Measurements from ENCODE around the gene EEIG1. TPM values are rescaled to one million over a fixed set of nuclear protein-coding genes. Genes with fewer than 3 reads are reported as not detected.

The EEIG1 gene
- total and polyA plus RNA-seq, 9 of the 15 experiments (the other 6 are each of a cell fraction or from before 2014, with no cell fraction given), result 0.17 to 16.7 (median 3.6) TPM

DNA sequence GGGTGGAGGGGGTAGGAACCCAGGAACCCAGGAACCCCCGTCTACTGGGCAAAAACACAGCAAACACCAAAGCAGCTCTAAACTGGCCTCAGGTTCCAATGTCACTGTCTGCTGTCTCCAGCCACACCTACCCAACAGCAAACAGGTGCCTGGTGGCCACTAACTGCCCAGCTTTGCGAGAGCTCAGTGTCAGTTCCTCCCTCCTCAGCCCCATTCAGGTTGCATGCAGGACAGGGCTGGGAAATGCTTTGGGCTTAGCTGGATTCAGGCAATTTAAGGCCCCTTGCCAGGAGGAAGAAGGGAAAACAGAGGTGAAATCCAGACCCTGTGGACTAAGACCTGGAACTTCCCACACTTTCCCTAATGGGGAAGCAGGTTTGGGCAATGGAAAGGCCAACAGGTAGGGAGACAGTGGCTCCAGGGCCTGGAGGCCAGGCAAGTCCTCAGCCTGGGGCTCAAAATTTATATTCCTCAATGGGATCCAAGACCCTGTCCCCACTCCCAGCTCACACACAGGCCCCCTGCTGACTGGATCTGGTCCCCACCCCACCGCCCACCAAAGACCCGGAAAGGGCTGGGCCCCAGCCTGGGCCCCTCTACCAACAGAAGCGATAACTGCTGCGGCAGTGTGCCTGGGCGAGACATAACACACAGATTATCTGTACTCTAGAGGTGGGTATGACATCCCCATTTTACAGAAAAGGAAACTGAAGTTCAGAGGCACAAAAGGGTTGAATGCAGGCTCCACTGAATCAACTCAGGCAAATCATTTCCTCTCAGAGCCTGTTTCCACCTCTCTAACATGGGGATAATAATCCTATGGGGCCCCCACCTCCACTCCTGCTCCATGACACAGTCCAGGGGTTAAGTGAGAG, 3.5 kb downstream of the EEIG1 start:
- Histone ChIP-seq H3K4me1 (replicated peaks in 1 of 2; ENCODE audit: control insufficient read depth in 2 of 2, insufficient read depth in 2 of 2, low read length in 2 of 2) (peaks cover 32 to 78% of the 10 kb centered on the region in 2 experiments), H4K20me1 (replicated peaks; ENCODE audit: control insufficient read depth, insufficient read depth, low read length) (peaks cover 64% of the 10 kb centered on the region), H3K27ac (ENCODE audit: extremely low read depth, low read depth, low read length) (peak overlapping the region; percentile 37; the same call in 2 of the 3 replicates), H2AFZ (ENCODE audit: low read depth, low read length) (no peak overlapping the region), H3K9ac (ENCODE audit: insufficient read depth in 1 of 2, low read depth in 2 of 2, low read length in 2 of 2) (peak overlapping the region; percentile 10 to 70; a peak in 2 of 4 replicates), H3K4me3 (peak overlapping the region; percentile 9; the same call in 1 of the 2 replicates), H3K36me3 (ENCODE audit: control insufficient read depth, insufficient read depth, low read length) (peaks cover 6% of the 10 kb centered on the region; the same call in 1 of the 3 replicates), H3K9me3 (replicated peaks; ENCODE audit: control insufficient read depth, insufficient read depth, low read depth, low read length) (no peaks in the 10 kb centered on the region), H3K9me1 (ENCODE audit: control insufficient read depth, insufficient read depth, low read length) (no peaks in the 10 kb centered on the region), H3K79me2 (ENCODE audit: control insufficient read depth, insufficient read depth, low read length) (peaks cover 77% of the 10 kb centered on the region), H3K4me2 (ENCODE audit: insufficient read depth, low read length) (peak overlapping the region; percentile 48), H3K27me3 (ENCODE audit: control insufficient read depth in 2 of 2, insufficient read depth in 2 of 2, low read length in 2 of 2) (no peaks in the 10 kb centered on the region)
- in situ Hi-C loops (cut with MboI) (no loop called here), intact Hi-C loops (cut with micrococcal nuclease) (no loop called here)
- CTCF ChIA-PET (ENCODE audit: low intra/inter-chr PET ratio), result no interaction called here
- ATAC-seq (no peak), DNase-seq (ENCODE audit: extremely low read depth in 1 of 4, low spot score in 3 of 4) (no peak), FAIRE-seq (no peak)
- POLR2A ChIA-PET, result interaction anchor here (0.6 to 1.6 kb wide), 8 partner anchors 10 to 387 kb away, joined by 3 to 6 read pairs (median 3); no protein-coding TSS in a partner anchor
- no TSS peak for BruUV-seq (replicated peaks)
- TF ChIP-seq DIDO1 (tag; IDR thresholded peaks at IDR 0.05; ENCODE audit: low read depth) (no peak), TEAD4 (IDR thresholded peaks at IDR 0.05; ENCODE audit: low read length) (no peak), TEAD4 (CRISPR knock-in tag; IDR thresholded peaks at IDR 0.05; ENCODE audit: borderline replicate concordance) (0 out of 2 replicates have a peak, but pooled peaks have one; percentile 13), STAT5B (CRISPR knock-in tag; IDR thresholded peaks at IDR 0.05) (no peak), RBM25 (IDR thresholded peaks at IDR 0.05; ENCODE audit: low read depth, low read length, severe bottlenecking) (peak; percentile 38)
- 57% methylated on average over 6 of the region's 7 CpGs for WGBS (ENCODE audit: insufficient coverage, low coverage, missing lambda C conversion rate)

All from K562 (cell line).